Measurements from ENCODE around the gene INPPL1. TPM values are rescaled to one million over a fixed set of nuclear protein-coding genes. Genes with fewer than 3 reads are reported as not detected.

Gene INPPL1
- total RNA-seq, 4 donors from 2014 or later = 43.8 to 80.3 (median 60.3) TPM

- TF ChIP-seq, protein P1, sequence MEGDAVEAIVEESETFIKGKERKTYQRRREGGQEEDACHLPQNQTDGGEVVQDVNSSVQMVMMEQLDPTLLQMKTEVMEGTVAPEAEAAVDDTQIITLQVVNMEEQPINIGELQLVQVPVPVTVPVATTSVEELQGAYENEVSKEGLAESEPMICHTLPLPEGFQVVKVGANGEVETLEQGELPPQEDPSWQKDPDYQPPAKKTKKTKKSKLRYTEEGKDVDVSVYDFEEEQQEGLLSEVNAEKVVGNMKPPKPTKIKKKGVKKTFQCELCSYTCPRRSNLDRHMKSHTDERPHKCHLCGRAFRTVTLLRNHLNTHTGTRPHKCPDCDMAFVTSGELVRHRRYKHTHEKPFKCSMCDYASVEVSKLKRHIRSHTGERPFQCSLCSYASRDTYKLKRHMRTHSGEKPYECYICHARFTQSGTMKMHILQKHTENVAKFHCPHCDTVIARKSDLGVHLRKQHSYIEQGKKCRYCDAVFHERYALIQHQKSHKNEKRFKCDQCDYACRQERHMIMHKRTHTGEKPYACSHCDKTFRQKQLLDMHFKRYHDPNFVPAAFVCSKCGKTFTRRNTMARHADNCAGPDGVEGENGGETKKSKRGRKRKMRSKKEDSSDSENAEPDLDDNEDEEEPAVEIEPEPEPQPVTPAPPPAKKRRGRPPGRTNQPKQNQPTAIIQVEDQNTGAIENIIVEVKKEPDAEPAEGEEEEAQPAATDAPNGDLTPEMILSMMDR (IDR thresholded peaks at IDR 0.05; ENCODE audit: low read depth) = no peak
Observed at GRCh38 chr11:72254299-72254993, 29.9 kb downstream of the INPPL1 start.

- TF ChIP-seq, protein P1 (IDR thresholded peaks at IDR 0.05; ENCODE audit: low read depth) = no peak
Observed at GRCh38 chr11:72257570-72257969, 33.0 kb downstream of the INPPL1 start.

GRCh38 chr11:72259490-72259889 is 34.9 kb downstream of the INPPL1 start:
- TF ChIP-seq, protein P1 (IDR thresholded peaks at IDR 0.05; ENCODE audit: low read depth) = no peak

DNA sequence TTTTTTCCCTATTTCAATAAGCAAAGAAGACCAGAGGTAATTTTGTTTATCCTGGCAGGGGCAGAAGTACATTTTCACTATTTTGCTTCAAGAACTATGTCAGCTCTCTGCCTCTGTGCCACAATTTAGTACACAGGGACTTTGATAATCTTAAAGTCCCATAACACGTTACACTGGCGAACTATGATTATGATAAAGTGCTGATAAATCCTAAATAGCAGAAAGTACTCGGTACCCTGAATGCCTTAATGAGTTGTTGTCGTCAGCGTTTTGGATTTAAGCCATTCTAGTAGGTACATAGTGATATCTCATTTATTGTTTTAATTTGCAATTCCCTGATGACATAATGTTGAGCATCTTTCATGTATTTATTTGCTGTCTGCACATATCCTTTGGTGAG is 36.0 kb downstream of the INPPL1 start:
- TF ChIP-seq, protein P1 (IDR thresholded peaks at IDR 0.05; ENCODE audit: low read depth) = no peak

GRCh38 chr11:72263361-72263760 is 38.8 kb downstream of the INPPL1 start:
- TF ChIP-seq, protein P1 (IDR thresholded peaks at IDR 0.05; ENCODE audit: low read depth) = no peak

GRCh38 chr11:72265951-72266350 is 41.4 kb downstream of the INPPL1 start:
- TF ChIP-seq, protein P1 (IDR thresholded peaks at IDR 0.05; ENCODE audit: low read depth) = no peak

DNA sequence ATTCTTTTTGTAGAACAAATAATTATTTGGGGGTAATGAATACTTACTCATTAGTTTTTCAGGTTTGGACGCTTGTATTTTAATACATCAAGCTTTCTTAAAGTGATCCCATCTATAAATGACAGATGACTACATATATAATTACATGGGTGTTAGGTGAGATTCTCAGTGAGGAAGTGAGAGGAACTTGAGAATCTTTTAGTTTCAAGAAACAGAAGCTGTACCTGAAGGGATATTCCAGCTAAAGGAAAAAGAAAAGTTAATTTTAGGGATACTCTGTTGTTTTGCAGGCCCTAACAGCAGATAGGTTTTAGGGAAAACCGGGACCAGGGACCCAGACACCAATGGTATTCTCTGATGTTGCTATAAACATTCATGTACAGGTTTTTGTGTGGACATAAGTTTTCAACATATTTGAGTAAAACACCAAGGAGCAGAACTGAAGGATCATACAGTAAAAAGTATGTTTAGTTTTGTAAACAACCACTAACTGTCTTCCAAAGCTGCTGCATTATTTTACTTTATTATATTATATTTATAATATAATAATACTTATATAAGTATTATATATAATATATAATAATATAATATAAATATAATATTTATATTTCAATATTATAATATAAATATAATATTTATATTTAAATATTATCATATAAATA is 43.5 kb downstream of the INPPL1 start:
- TF ChIP-seq, protein P1 (IDR thresholded peaks at IDR 0.05; ENCODE audit: low read depth) = no peak
